Kidney capillary endothelial cell (primary cell): ENCODE results near the gene RAI14.
"Not testable (repeated sequence)": the region's sequence is repeated elsewhere in the genome, so short reads cannot be mapped to it uniquely, and the experiment has no call there.

Source experiments
- DNase-seq: peaks from one replicate; pipeline ENCODE4 v3.0.0-alpha.2; 2018; ENCODE audit warnings: low spot score

Gene RAI14

GRCh38 chr5:34731435-34732232, 75.5 kb downstream of the RAI14 start:
- no peak for DNase-seq

GRCh38 chr5:34734326-34734725, 78.2 kb downstream of the RAI14 start:
- DNase-seq = no peak

- no peak for DNase-seq
These were observed 79.6 kb downstream of the RAI14 start for GRCh38 chr5:34735491-34736426.

- DNase-seq = no peak
These were observed 80.5 kb downstream of the RAI14 start for GRCh38 chr5:34736445-34737115.

GRCh38 chr5:34737731-34738130, 81.6 kb downstream of the RAI14 start:
- no peak for DNase-seq

- DNase-seq = no peak
These were observed 82.3 kb downstream of the RAI14 start for GRCh38 chr5:34738381-34738780.

- no peak for DNase-seq
These were observed 84.3 kb downstream of the RAI14 start for GRCh38 chr5:34740389-34740806.

GRCh38 chr5:34742061-34742460, 85.9 kb downstream of the RAI14 start:
- no peak for DNase-seq

GRCh38 chr5:34743878-34744277, 87.8 kb downstream of the RAI14 start:
- no peak for DNase-seq

- DNase-seq = no peak
These were observed 92.3 kb downstream of the RAI14 start for GRCh38 chr5:34748431-34748830.

GRCh38 chr5:34749431-34749873, 93.3 kb downstream of the RAI14 start:
- no peak for DNase-seq

- DNase-seq = no peak
These were observed 94.1 kb downstream of the RAI14 start for GRCh38 chr5:34750206-34750605.

GRCh38 chr5:34751807-34752736, 95.9 kb downstream of the RAI14 start:
- DNase-seq = no peak

- DNase-seq = not testable (repeated sequence)
These were observed 97.1 kb downstream of the RAI14 start for GRCh38 chr5:34753236-34753635.

- no peak for DNase-seq
These were observed 99.8 kb downstream of the RAI14 start for GRCh38 chr5:34755926-34756325.

- no peak for DNase-seq
These were observed 100.9 kb downstream of the RAI14 start for GRCh38 chr5:34756781-34757624.

GRCh38 chr5:34758514-34758913, 102.4 kb downstream of the RAI14 start:
- no peak for DNase-seq

- not testable (repeated sequence) for DNase-seq
These were observed 103.1 kb downstream of the RAI14 start for GRCh38 chr5:34759213-34759612.

GRCh38 chr5:34765662-34766061, 109.5 kb downstream of the RAI14 start:
- no peak for DNase-seq

GRCh38 chr5:34767180-34767579, 111.1 kb downstream of the RAI14 start:
- DNase-seq = no peak
